Measurements from ENCODE around the gene CCDC6.
"Not testable (repeated sequence)": the region's sequence is repeated elsewhere in the genome, so short reads cannot be mapped to it uniquely, and the experiment has no call there.

The CCDC6 gene

DNA sequence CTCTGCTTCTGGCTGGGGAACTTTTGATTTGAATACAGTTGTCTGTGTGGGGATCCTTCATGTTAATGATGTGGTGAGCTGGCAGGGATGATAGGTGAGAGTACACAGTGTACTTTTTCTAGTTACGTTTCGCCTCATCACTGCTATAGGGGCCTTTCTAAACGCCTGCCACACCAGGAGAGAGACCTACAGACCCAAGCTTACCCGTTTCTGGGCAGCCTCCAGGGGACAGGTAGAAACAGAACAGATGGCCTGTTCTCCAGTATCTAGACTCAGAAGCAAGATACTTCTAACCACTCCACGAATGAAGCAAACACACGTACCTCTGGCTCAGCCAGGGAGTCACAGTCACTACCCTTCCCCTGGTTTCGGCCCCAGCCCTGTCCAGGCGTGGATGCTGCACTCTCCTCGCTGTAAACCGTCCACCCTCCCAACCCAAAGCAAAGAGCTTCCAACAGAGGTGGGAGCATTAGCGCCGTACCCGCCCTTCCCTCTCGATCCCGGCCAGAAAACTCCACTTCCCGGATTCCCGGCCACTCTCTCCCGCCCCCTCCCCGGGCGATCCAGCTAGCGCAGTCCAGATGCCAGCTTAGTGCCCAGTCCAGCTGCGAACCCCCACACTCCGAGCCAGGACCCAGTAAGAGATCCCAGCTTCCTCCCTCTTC is 1.2 kb downstream of the CCDC6 start:
- DNase-seq = peak in 1 of 4 experiments; percentile 16

DNA sequence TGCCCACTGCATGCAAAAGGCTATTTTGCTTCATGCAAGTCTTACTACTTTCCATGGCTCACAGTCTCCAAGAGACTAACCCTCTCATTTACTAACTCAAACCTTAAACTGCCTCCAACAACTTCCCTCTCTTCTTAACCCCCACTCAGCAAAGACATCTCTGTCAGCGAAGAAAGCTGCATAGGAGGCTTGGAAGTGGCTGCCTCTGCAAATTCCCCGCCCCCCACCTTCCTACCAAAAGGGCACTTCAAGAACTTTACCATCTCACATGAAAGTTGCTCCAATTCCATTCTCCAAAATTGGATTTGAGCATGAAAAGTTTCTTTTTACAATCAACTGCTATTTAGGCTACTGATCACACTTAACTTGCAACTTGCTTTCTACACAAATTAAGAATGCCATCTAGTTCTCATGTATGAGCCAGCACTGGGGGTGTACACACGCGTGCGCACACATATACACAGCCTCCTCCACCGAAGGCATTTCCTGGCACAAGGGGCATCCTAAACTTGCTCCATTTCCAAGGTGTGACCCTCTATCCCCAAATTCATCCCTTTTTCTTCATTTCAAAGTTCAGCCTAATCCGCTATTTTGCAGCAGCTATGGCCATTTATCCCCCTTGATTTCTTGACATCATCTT is 1.8 kb downstream of the CCDC6 start:
- no peak for DNase-seq

- DNase-seq = no peak
Measured at GRCh38 chr10:59903871-59904270, 2.5 kb downstream of the CCDC6 start.

- no peak for DNase-seq
Measured at GRCh38 chr10:59902016-59902415, 4.3 kb downstream of the CCDC6 start.

DNA sequence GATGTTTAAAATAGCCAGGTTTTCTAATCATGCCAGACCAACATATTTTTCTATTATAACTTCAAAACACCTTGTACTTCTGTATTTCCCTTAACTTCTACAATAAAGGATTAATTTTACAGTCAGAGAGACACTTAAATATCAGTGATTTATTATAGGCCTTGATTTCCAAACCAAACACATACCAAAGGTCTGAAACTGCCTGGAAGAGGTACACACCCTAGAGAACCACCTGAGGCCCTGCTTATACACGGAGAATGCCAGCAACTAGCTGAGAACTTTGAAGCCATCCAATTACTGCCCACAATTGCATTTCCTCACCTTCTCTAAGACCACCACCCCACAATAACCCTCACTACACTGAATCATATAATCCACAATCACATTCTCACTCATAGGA is 4.9 kb downstream of the CCDC6 start:
- no peak for DNase-seq

- DNase-seq = no peak
Measured at GRCh38 chr10:59900048-59900727, 6.2 kb downstream of the CCDC6 start.

DNA sequence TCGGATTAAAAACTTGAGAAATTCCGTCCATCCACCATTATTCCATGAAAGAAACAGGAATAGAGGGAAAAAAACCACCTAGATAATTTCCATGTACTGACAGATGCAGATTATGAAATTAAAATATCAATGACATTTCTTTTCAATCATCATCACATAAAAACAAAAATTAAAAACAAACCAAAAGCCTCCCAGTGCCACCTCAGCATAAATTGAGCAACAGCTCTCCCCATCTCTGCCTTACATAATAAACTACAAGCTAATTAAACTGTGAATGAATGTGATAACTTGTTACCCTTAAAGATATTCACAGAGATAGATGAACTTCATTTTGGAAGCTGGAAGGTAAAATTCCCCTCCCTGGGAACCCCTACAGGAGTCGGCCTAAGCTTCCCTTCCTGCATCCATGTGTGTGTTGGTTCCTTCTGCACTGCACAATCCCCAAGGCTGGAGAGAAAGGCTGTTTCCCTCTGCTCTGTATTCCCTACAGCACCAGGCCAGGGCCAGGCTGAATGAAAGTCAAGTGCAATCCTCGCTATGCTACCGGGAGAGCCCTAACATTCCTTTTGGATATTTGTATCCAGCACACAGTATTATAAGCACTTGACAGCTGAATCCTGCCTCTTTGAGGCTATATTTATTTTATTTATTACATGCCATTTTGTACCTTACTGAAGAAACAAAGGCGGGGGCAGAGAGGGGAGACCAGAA is 8.1 kb downstream of the CCDC6 start:
- DNase-seq = no peak

- no peak for DNase-seq
Measured at GRCh38 chr10:59896191-59896590, 10.2 kb downstream of the CCDC6 start.

DNA sequence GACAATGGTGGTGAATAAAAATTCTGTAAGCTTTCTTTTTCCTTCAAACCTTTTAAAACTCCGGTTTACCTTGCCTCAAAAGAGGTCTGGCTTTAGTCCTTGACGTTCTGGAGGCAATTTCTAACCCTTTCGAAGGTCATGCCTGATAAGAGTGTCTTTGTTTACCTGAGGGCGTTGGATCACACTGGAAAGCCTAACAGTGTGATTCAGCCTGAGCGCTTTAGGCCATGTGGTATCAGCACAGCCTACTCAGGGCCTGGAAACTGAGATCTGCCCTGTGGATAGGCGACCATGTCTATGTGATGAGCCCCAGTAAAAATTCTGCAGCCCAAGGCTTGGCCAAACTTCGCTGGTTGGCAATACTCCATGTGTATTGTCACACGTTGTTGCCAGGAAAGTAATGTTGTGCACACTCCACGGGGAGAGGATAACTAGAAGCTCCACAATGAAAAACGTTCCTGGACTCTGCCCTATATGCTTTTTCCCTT is 10.7 kb downstream of the CCDC6 start:
- DNase-seq = no peak

DNA sequence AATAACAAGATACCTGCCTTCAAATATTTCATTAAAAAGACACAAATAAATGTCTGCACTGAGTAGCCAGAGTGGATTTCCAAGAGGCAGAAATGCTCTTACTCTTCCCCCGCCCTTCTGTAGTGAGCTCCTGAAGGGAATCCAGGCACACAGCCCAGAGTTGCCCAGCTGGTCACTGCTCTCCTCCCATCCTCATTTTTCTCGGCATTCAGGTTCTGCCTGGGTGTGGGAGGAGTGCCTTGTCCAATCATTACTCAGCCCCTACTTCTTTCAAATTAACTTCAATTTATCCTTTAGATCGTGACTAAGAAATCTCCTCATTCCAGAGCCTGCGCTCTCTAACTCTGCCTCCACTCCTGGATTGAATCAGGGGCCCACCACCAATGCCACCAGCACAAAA is 12.2 kb downstream of the CCDC6 start:
- no peak for DNase-seq

GRCh38 chr10:59892697-59893096 is 13.7 kb downstream of the CCDC6 start:
- DNase-seq = no peak

- DNase-seq = no peak
Measured at GRCh38 chr10:59891936-59892335, 14.4 kb downstream of the CCDC6 start.

DNA sequence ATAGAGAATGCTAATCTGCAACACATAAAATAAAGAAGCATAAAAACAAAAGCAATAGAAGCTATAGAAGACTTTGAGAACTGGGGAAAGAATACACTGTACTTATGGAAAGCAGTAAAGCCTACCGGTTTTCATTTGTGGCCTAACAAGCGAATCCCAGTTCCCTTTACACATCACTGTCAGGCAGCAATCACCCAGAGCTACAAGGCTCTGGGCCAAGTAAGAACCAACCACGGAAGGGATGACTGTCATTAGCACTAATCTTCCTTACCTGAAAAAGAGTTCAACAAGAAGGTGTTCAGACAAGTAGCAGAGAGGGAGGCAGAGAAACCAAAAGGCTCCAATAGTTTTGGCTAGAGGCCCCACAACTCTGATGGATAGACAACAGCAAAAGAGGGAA is 15.0 kb downstream of the CCDC6 start:
- no peak for DNase-seq

- DNase-seq = no peak
Measured at GRCh38 chr10:59888781-59889435, 17.4 kb downstream of the CCDC6 start.

GRCh38 chr10:59887972-59888640 is 18.2 kb downstream of the CCDC6 start:
- no peak for DNase-seq

GRCh38 chr10:59887006-59887405 is 19.4 kb downstream of the CCDC6 start:
- no peak for DNase-seq

DNA sequence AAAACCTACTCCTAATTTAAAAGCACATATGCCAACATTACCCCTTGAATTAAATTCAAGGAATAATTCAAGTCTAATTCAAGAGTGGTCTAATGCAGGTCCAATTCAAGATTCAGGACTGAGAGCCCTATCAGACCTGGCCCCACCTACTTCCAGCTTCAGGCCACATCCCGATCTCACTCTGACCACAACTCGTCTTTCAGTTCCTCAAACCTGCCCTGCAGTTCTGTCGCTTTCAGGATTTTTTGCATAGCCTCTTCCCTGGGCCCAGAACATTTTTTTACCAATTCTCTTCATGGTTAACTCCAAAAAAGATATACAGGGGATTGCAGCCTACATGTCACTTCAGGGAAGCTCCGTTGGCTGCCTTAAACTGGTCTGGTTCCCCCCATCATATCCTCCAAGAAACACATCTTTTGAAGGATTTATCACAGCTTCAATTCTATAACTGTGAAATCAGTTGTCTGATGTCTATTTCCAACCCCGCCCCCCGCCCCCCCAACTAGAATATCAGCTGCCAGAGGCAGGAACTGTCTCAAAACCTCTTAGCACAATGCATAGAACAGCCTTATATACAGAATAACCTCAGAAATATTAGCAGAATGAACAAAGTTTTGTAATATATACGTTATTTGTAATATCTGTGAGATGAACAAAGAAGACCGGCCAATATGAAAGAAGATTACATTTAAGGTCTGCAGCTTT is 20.8 kb downstream of the CCDC6 start:
- DNase-seq = no peak

DNA sequence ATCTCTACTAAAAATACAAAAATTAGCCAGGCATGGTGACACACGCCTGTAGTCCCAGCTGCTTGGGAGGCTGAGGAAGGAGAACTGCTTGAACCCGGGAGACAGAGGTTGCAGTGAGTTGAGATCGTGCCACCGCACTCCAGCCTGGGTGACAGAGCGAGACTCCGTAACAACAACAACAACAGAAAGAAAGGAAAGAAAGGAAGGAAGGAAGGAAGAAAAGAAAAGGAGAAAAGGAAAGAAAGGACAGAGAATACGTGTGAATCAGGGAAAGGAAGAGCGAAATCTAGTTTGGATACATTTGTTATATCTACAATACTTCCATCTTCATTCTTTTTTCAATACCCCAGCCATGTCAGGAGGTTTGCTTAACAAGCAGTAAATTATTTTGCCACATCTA is 21.5 kb downstream of the CCDC6 start:
- DNase-seq = not testable (repeated sequence)

- no peak for DNase-seq
Measured at GRCh38 chr10:59881640-59882039, 24.7 kb downstream of the CCDC6 start.

- DNase-seq = peak in 2 of 4 experiments; percentile 6 to 44
Measured at GRCh38 chr10:59880971-59881510, 25.3 kb downstream of the CCDC6 start.

DNA sequence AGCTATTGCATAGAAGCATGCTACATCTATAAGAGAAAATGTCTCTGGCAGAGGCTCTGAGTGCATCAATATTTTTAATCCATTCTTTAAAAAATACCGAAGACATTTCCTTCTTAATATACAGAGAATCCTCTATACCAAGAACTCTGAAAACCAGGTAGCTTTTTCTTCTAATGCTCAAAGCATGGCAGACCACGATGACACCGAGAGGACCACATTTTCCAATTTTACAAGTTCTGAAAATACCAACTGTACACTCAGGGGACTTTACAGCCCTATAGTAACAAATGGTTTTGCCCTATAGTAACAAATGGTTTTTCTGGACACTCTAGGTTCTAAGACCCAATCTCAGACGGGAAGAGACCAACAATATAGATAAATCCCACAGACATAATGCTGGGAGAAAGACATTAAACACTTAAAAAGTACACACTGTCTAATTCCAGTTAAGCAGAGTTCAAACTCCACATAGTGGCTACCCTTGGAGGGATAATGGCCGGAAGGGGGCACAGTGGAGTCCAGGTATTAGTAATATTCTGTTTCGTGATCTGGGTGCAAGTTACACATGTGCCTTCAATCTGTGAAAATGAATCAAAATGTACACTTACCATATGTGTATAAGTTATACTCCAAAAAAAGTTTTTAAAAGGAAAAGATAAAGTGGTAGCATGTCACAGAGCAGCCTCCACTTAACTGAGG is 26.2 kb downstream of the CCDC6 start:
- DNase-seq = no peak

Measured in activated CD4-positive, CD25-positive, alpha-beta regulatory T cell (primary cell).